B cell (primary cell): ENCODE results near the gene RALGAPA2.

Source experiments
- CTCF ChIP-seq: fragments of 200-600 bp; IDR thresholded peaks from one replicate; pipeline ENCODE4 v1.8.0; 2022; ENCODE audit warnings: antibody characterized with exemption, mild to moderate bottlenecking
- EZH2 ChIP-seq: IDR thresholded peaks from 2 replicates; pipeline ENCODE4 v1.6.1; 2012; ENCODE audit warnings: borderline replicate concordance, low read depth, mild to moderate bottlenecking, moderate library complexity, low read length; ENCODE audit not compliant: insufficient read depth, poor library complexity, severe bottlenecking

- TF ChIP-seq CTCF (no peak), EZH2 (no peak)
Measured at GRCh38 chr20:20629556-20630188, 82.8 kb downstream of the RALGAPA2 start.
